ENCODE data around the gene CCDC88C.
A peak's percentile ranks its signal among the peaks of the same experiment; 100 is the strongest.

The CCDC88C gene

GRCh38 chr14:91356181-91356763 is 61.3 kb downstream of the CCDC88C start:
- DNase-seq (ENCODE audit: low read depth, low spot score): no peak
- H3K4me3 ChIP-seq (ENCODE audit: low read length): peak overlapping the region; percentile 22

DNA sequence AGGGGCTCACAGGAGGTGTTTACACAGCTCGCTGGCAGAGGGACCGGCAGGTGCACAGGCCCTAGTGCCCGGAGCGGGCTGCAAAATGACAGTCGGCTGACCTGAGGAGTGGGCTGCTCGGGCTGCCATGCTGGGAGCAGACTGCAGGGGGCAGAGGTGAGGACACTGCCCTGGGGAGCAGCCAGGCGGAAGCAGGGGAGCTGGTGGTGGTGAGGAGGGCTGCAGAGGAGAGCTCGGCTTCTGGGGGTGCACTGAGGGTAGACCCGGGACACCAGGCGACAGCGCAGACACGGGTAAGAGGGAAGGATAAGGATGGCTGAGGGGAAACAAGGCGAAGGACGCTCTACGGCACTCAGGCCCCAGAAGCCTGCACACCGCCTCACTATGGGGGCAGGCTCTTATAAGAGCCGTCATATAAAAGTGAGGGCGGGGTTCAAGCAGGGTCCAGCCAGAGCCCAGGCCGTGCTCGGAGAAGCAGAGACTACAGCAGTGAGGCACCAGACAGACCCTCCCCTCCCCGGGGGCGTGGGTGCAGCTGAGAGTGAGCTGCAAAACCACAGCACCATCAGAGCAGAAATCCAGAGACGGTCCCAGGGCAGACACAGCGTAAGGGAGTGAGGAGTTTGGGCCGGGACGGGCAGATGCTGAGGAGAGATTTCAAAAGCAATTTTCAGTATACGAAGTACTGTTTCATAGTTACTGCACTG is 62.5 kb downstream of the CCDC88C start:
- no peak overlapping the region for H3K4me3 ChIP-seq (ENCODE audit: low read length)
- DNase-seq (ENCODE audit: low read depth, low spot score): no peak

- no peak overlapping the region for H3K4me3 ChIP-seq (ENCODE audit: low read length)
- peak; percentile 84 for DNase-seq (ENCODE audit: low read depth, low spot score)
Observed at GRCh38 chr14:91354221-91354916, 63.3 kb downstream of the CCDC88C start.

GRCh38 chr14:91352728-91353692 is 64.6 kb downstream of the CCDC88C start:
- no peak overlapping the region for H3K4me3 ChIP-seq (ENCODE audit: low read length)
- DNase-seq (ENCODE audit: low read depth, low spot score): no peak

- peak overlapping the region; percentile 43 for H3K4me3 ChIP-seq (ENCODE audit: low read length)
- no peak for DNase-seq (ENCODE audit: low read depth, low spot score)
Observed at GRCh38 chr14:91352053-91352452, 65.6 kb downstream of the CCDC88C start.

DNA sequence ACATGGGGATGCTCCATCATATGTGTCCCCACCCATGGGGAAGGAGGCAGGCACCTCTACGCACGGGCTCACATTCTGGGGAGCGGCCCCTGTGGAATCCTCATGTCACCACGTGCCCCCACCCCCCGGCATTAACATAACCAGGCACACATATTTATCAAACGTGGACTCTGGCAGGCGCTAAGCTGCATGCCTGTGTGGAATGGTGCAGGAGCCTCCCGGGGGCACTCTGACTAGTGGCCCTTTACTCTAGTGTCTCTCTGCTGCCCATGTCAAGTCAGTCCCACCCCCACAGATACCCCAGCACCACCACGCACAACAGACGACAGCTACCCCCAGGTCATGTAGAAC is 66.1 kb downstream of the CCDC88C start:
- H3K4me3 ChIP-seq (ENCODE audit: low read length): peak overlapping the region; percentile 43
- DNase-seq (ENCODE audit: low read depth, low spot score): no peak

GRCh38 chr14:91350813-91351511 is 66.7 kb downstream of the CCDC88C start:
- H3K4me3 ChIP-seq (ENCODE audit: low read length): peak overlapping the region; percentile 43
- DNase-seq (ENCODE audit: low read depth, low spot score): peak; percentile 97

- peak overlapping the region; percentile 43 for H3K4me3 ChIP-seq (ENCODE audit: low read length)
- no peak for DNase-seq (ENCODE audit: low read depth, low spot score)
Observed at GRCh38 chr14:91350483-91350812, 67.2 kb downstream of the CCDC88C start.

DNA sequence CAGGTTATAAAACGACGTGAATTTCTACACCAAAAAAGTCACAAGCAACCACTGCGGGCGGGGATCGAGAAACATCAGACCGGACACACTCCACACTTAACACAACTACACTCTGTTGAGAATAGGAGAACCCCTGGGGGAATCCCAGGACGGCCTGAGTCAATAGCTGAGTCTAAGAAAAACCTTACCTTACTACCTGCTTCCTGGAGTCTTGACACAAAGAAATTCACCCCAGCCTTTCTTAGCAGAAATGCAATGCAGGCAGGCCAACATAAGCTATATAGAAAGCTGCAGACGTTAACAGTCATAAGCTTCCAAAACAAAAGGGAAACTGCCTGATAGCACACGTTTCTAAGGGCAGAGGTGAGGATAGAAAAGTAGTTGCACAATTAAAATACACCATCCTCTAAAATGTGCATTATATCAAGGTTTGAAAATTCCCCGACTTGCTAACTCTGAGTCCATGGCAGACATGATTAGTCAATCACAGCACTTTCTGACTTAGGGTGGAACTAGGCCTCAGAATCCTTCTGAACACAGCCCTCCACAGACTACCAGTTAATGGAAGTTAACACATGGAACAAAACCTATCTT is 68.0 kb downstream of the CCDC88C start:
- H3K4me3 ChIP-seq (ENCODE audit: low read length): no peak overlapping the region
- no peak for DNase-seq (ENCODE audit: low read depth, low spot score)

DNA sequence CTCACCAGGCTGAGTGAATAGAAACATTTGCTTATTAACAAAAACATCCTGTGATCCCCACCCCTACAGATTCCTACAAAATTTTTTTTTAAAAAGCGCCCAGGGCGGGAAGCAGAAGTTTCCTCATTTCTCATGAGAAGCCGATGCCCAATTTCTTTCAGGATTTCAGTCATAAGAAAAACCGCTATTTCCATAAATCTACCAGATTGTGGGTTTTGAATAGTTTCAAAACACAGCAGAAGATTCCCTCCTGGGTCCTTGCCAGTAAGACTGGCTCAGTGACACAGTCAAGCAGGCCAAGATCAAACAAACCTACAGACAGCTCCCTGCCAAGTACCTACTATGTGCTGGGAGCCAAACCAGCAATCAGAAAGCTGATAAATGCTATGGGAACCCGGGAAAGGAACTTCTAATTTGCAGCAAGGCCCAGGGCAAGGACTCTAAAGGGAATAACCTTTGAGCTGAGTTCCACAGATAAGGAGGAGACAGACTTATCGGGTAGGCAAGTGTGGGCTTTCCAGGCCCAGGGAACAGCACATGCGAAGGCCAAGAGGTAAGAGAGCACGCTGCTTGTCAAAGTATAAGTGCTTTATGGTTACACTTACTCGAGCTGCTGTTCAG is 68.7 kb downstream of the CCDC88C start:
- H3K4me3 ChIP-seq (ENCODE audit: low read length): no peak overlapping the region
- no peak for DNase-seq (ENCODE audit: low read depth, low spot score)

DNA sequence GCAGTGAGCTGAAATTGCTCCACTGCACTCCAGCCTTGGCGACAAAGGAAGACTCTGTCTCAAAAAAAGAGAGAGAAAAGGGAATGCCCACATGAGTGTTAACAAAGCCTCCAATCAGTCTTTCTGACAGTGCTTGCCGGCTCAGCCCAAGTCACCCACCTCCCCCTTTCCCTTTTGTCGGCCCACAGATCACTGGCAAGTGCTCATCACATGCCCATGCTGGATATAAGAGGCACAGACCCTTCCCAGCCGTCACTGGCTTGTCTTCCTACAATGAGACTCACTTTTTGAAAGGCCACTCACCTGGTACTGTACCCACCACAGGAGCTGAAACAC is 70.8 kb downstream of the CCDC88C start:
- H3K4me3 ChIP-seq (ENCODE audit: low read length): no peak overlapping the region
- no peak for DNase-seq (ENCODE audit: low read depth, low spot score)

GRCh38 chr14:91344096-91344495 is 73.5 kb downstream of the CCDC88C start:
- no peak overlapping the region for H3K4me3 ChIP-seq (ENCODE audit: low read length)
- no peak for DNase-seq (ENCODE audit: low read depth, low spot score)

- H3K4me3 ChIP-seq (ENCODE audit: low read length): no peak overlapping the region
- no peak for DNase-seq (ENCODE audit: low read depth, low spot score)
Observed at GRCh38 chr14:91343051-91343450, 74.6 kb downstream of the CCDC88C start.

- no peak for DNase-seq (ENCODE audit: low read depth, low spot score)
- H3K4me3 ChIP-seq (ENCODE audit: low read length): no peak overlapping the region
Observed at GRCh38 chr14:91342206-91342760, 75.3 kb downstream of the CCDC88C start.

DNA sequence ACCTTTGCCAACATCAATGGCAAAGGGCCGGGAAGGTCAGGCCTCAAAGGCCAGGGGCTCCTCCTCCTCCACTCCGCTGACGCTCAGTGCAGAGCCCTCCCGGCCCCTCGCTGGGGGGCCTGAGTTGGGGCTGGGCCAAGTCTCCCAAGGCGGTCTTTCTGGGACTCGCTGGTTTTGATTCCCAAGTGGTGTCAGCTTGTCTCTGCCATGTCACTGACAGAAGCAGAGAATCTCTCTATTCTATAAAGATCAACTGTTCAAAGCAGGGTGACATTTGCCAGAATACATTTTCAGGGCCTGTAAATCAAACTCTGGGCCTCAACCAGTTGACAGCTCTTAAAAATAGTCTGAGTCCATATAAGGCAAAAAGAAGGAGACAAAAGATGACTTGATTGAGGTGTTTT is 75.9 kb downstream of the CCDC88C start:
- no peak overlapping the region for H3K4me3 ChIP-seq (ENCODE audit: low read length)
- no peak for DNase-seq (ENCODE audit: low read depth, low spot score)

GRCh38 chr14:91341334-91341733 is 76.3 kb downstream of the CCDC88C start:
- DNase-seq (ENCODE audit: low read depth, low spot score): no peak
- H3K4me3 ChIP-seq (ENCODE audit: low read length): no peak overlapping the region

DNA sequence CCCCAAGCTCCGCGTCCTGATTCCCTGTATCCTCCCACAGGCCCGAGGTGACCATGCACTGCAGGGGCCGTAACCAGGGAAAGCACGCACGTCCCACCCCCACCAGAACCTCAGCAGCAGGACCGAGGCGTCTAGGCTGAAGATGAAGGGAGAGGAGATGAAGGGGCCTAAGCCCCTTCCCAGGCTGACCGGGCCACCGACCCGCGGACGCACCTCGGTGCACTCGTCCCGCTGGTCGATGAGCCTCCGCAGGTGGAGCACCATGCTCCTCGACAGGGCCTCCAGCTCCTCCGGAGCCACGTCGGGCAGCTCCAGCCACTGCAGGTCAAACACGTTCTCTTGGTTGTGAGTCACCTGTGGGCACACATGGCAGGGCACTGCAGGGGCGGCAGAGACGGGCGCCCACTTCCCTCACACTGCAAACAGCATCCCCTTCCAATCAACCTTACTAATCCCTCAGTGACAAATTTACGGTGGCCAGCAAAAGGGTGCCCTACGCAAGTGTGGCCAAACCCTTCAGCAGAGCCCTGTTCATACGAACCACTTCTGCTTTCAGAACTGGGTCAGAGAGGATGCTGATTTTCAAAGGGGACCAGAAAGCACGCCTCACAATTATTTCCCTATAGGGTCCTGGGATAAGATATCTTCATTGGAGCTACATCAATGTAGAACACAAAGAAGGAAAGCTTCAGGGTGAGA is 77.8 kb downstream of the CCDC88C start:
- no peak for DNase-seq (ENCODE audit: low read depth, low spot score)
- H3K4me3 ChIP-seq (ENCODE audit: low read length): no peak overlapping the region

GRCh38 chr14:91339076-91339475 is 78.5 kb downstream of the CCDC88C start:
- no peak overlapping the region for H3K4me3 ChIP-seq (ENCODE audit: low read length)
- no peak for DNase-seq (ENCODE audit: low read depth, low spot score)
